Measurements from ENCODE around the gene FAM124A. TPM values are rescaled to one million over a fixed set of nuclear protein-coding genes. Genes with fewer than 3 reads are reported as not detected.

FAM124A gene
- total RNA-seq, 1 donor from 2014 or later = 1.5 TPM

- no peak for TF ChIP-seq CTCF (IDR thresholded peaks at IDR 0.05; ENCODE audit: unreplicated experiment)
- Mint-ChIP-seq H3K27me3 (peaks cover 17% of the 10 kb centered on the region), H3K4me3 (ENCODE audit: low read depth) (no peak overlapping the region), H3K27ac (no peak overlapping the region), H3K36me3 (ENCODE audit: insufficient read depth) (no peaks in the 10 kb centered on the region), H3K9me3 (ENCODE audit: low read depth) (no peaks in the 10 kb centered on the region), H3K4me1 (ENCODE audit: low read depth) (no peaks in the 10 kb centered on the region)
- no peak for DNase-seq (ENCODE audit: low spot score, unreplicated experiment)
These were observed 12.5 kb downstream of the FAM124A start for GRCh38 chr13:51234676-51235075.

GRCh38 chr13:51235186-51235585, 13.0 kb downstream of the FAM124A start:
- Mint-ChIP-seq H3K4me1 (ENCODE audit: low read depth) (no peaks in the 10 kb centered on the region), H3K36me3 (ENCODE audit: insufficient read depth) (no peaks in the 10 kb centered on the region), H3K9me3 (ENCODE audit: low read depth) (no peaks in the 10 kb centered on the region), H3K27ac (no peak overlapping the region), H3K4me3 (ENCODE audit: low read depth) (no peak overlapping the region), H3K27me3 (peaks cover 12% of the 10 kb centered on the region)
- DNase-seq (ENCODE audit: low spot score, unreplicated experiment) = no peak
- no peak for TF ChIP-seq CTCF (IDR thresholded peaks at IDR 0.05; ENCODE audit: unreplicated experiment)

GRCh38 chr13:51235756-51236490, 13.7 kb downstream of the FAM124A start:
- Mint-ChIP-seq H3K4me1 (ENCODE audit: low read depth) (no peaks in the 10 kb centered on the region), H3K27me3 (peaks cover 9% of the 10 kb centered on the region), H3K27ac (no peak overlapping the region), H3K36me3 (ENCODE audit: insufficient read depth) (no peaks in the 10 kb centered on the region), H3K4me3 (ENCODE audit: low read depth) (no peak overlapping the region), H3K9me3 (ENCODE audit: low read depth) (no peaks in the 10 kb centered on the region)
- no peak for TF ChIP-seq CTCF (IDR thresholded peaks at IDR 0.05; ENCODE audit: unreplicated experiment)
- no peak for DNase-seq (ENCODE audit: low spot score, unreplicated experiment)

- TF ChIP-seq CTCF (IDR thresholded peaks at IDR 0.05; ENCODE audit: unreplicated experiment) = no peak
- no peak for DNase-seq (ENCODE audit: low spot score, unreplicated experiment)
- H3K4me1 Mint-ChIP-seq (ENCODE audit: low read depth) = no peaks in the 10 kb centered on the region
- H3K27ac Mint-ChIP-seq = no peak overlapping the region
- H3K9me3 Mint-ChIP-seq (ENCODE audit: low read depth) = no peaks in the 10 kb centered on the region
- no peaks in the 10 kb centered on the region for H3K36me3 Mint-ChIP-seq (ENCODE audit: insufficient read depth)
- no peak overlapping the region for H3K4me3 Mint-ChIP-seq (ENCODE audit: low read depth)
- H3K27me3 Mint-ChIP-seq = peaks cover 10% of the 10 kb centered on the region
These were observed 14.2 kb downstream of the FAM124A start for GRCh38 chr13:51236491-51236792.

GRCh38 chr13:51237386-51237785, 15.2 kb downstream of the FAM124A start:
- Mint-ChIP-seq H3K27me3 (peaks cover 6% of the 10 kb centered on the region), H3K4me1 (ENCODE audit: low read depth) (no peaks in the 10 kb centered on the region), H3K27ac (no peak overlapping the region), H3K4me3 (ENCODE audit: low read depth) (no peak overlapping the region), H3K36me3 (ENCODE audit: insufficient read depth) (no peaks in the 10 kb centered on the region), H3K9me3 (ENCODE audit: low read depth) (no peaks in the 10 kb centered on the region)
- no peak for TF ChIP-seq CTCF (IDR thresholded peaks at IDR 0.05; ENCODE audit: unreplicated experiment)
- DNase-seq (ENCODE audit: low spot score, unreplicated experiment) = no peak

Data from progenitor cell of endocrine pancreas (in vitro differentiated cells).